SK-N-SH (cell line): ENCODE results near the gene DNAJC15. TPM values are rescaled to one million over a fixed set of nuclear protein-coding genes. Genes with fewer than 3 reads are reported as not detected.

Experiments
- CTCF ChIA-PET: fragments of 300-600, 350-600 bp; formaldehyde crosslinking; extraction: SDS; loops from one replicate; lab custom pipeline; 2021; lab: Yijun Ruan, JAX
- POLR2A ChIA-PET: fragments of 350-600 bp; sonication (Branson Sonifier 250); formaldehyde crosslinking; extraction: SDS; loops from one replicate; lab custom pipeline; 2020; ENCODE audit warnings: antibody characterized with exemption, inconsistent platforms; lab: Yijun Ruan, JAX
- DNase-seq: peaks from one replicate; pipeline ENCODE4 v3.0.0; 2012
- H2AFZ ChIP-seq: fragments of 200-600 bp; sonication (generic); 2 replicates; pipeline ENCODE4 v1.8.1; 2016; ENCODE audit warnings: antibody characterized with exemption, mild to moderate bottlenecking, low read depth
- H3F3A ChIP-seq: fragments of 200-600 bp; sonication (generic); replicated peaks from 2 replicates; pipeline ENCODE3; 2016; ENCODE audit warnings: antibody characterized with exemption, mild to moderate bottlenecking; ENCODE audit not compliant: insufficient read depth
- H3K27ac ChIP-seq, 2 experiments: fragments of 200-500 bp in 1 of 2; fragments of 200-600 bp in 1 of 2; sonication (Bioruptor generic) in 1 of 2; sonication (generic), shearing (Covaris generic) in 1 of 2; 2 replicates each; pipeline versions ENCODE4 v1.5.1 to v1.6.1; 2014 to 2016; ENCODE audit warnings: low read depth in 2 of 2, inconsistent platforms in 1 of 2, low read length in 1 of 2, mild to moderate bottlenecking in 1 of 2, mixed read lengths in 1 of 2
- H3K27me3 ChIP-seq: fragments of 200-600 bp; sonication (generic), shearing (Covaris generic); 2 replicates; pipeline ENCODE4 v1.6.1; 2016; ENCODE audit warnings: mixed run types; ENCODE audit not compliant: insufficient read depth
- H3K36me3 ChIP-seq, 2 experiments: fragments of 200-500 bp in 1 of 2; fragments of 200-600 bp in 1 of 2; sonication (Bioruptor generic) in 1 of 2; sonication (generic) in 1 of 2; replicated peaks in 1 of 2; 2 replicates each; pipeline versions ENCODE3 to v1.5.1; 2014 to 2016; ENCODE audit warnings: low read length in 1 of 2, mild to moderate bottlenecking in 1 of 2; ENCODE audit not compliant: insufficient read depth in 2 of 2, control insufficient read depth in 1 of 2
- H3K4me1 ChIP-seq, 2 experiments: fragments of 200-500 bp in 1 of 2; fragments of 200-600 bp in 1 of 2; sonication (Bioruptor generic) in 1 of 2; sonication (generic), shearing (Covaris generic) in 1 of 2; 2 replicates each; pipeline versions ENCODE4 v1.5.1 to v1.6.1; 2014 to 2016; ENCODE audit warnings: low read depth in 1 of 2, low read length in 1 of 2, mixed run types in 1 of 2; ENCODE audit not compliant: insufficient read depth in 2 of 2, control insufficient read depth in 1 of 2
- H3K4me2 ChIP-seq: fragments of 200-600 bp; sonication (generic), shearing (Covaris generic); 2 replicates; pipeline ENCODE4 v1.6.1; 2017; ENCODE audit warnings: mixed run types
- H3K4me3 ChIP-seq, 2 experiments: fragments of 200-500 bp in 1 of 2; fragments of 200-600 bp in 1 of 2; sonication (Bioruptor generic) in 1 of 2; sonication (generic), shearing (Covaris generic) in 1 of 2; 2 replicates each; pipeline versions ENCODE4 v1.5.1 to v1.8.1; 2014 to 2016; ENCODE audit warnings: low read depth in 2 of 2, inconsistent platforms in 1 of 2, low read length in 1 of 2, mild to moderate bottlenecking in 1 of 2, mixed read lengths in 1 of 2, moderate library complexity in 1 of 2
- H3K79me2 ChIP-seq: fragments of 200-600 bp; sonication (generic); 2 replicates; pipeline ENCODE4 v1.8.1; 2017; ENCODE audit warnings: mild to moderate bottlenecking; ENCODE audit not compliant: insufficient read depth
- H3K9ac ChIP-seq: fragments of 200-600 bp; sonication (generic); 2 replicates; pipeline ENCODE4 v1.6.1; 2017; ENCODE audit warnings: mixed run types
- H3K9me2 ChIP-seq: fragments of 200-600 bp; sonication (generic); 2 replicates; pipeline ENCODE4 v1.6.1; 2017; ENCODE audit warnings: mixed run types
- H3K9me3 ChIP-seq: fragments of 200-600 bp; sonication (generic); 2 replicates; pipeline ENCODE4 v1.6.1; 2017; ENCODE audit warnings: mixed run types, mild to moderate bottlenecking, moderate library complexity
- H4K20me1 ChIP-seq: fragments of 200-600 bp; sonication (generic); 2 replicates; pipeline ENCODE4 v1.6.1; 2017; ENCODE audit warnings: mild to moderate bottlenecking, mixed run types; ENCODE audit not compliant: insufficient read depth
- CTCF ChIP-seq: fragments of 200-600 bp; sonication (generic); IDR thresholded peaks from 2 replicates; pipeline ENCODE4 v1.6.1; 2017; ENCODE audit warnings: antibody characterized with exemption, mild to moderate bottlenecking, moderate library complexity
- FOXJ3 ChIP-seq: sonication (generic); formaldehyde crosslinking; IDR thresholded peaks from 2 replicates; pipeline ENCODE4 v1.5.1; 2020; ENCODE audit warnings: mild to moderate bottlenecking, missing genetic modification reagents
- FOXM1 ChIP-seq: IDR thresholded peaks from 2 replicates; pipeline ENCODE4 v1.4.0; 2012; ENCODE audit warnings: low read depth, mild to moderate bottlenecking
- JUND ChIP-seq: IDR thresholded peaks from 2 replicates; pipeline ENCODE4 v1.4.0; 2012
- MAX ChIP-seq: IDR thresholded peaks from 2 replicates; pipeline ENCODE4 v1.4.0; 2012; ENCODE audit warnings: low read depth
- MXI1 ChIP-seq: IDR thresholded peaks from 2 replicates; pipeline ENCODE4 v1.6.1; 2012; ENCODE audit warnings: mild to moderate bottlenecking, low read depth, low read length, improper control_type of control experiment
- NRF1 ChIP-seq: IDR thresholded peaks from 2 replicates; pipeline ENCODE4 v1.6.1; 2012; ENCODE audit warnings: low read depth, mild to moderate bottlenecking, low read length
- POLR2AphosphoS5 ChIP-seq: IDR thresholded peaks from 2 replicates; pipeline ENCODE4 v1.6.1; 2012; ENCODE audit warnings: low read depth, low read length
- RAD21 ChIP-seq: IDR thresholded peaks from 2 replicates; pipeline ENCODE4 v1.6.1; 2012; ENCODE audit warnings: mild to moderate bottlenecking, low read length
- RCOR1 ChIP-seq: fragments of 150-350 bp; IDR thresholded peaks from 2 replicates; pipeline ENCODE4 v1.6.1; 2017; ENCODE audit warnings: antibody characterized with exemption, low read length
- REST ChIP-seq: IDR thresholded peaks from 2 replicates; pipeline ENCODE4 v1.6.1; 2012; ENCODE audit warnings: mild to moderate bottlenecking, low read depth, low read length, moderate library complexity
- RFX5 ChIP-seq: IDR thresholded peaks from 2 replicates; pipeline ENCODE4 v1.6.1; 2012; ENCODE audit warnings: mild to moderate bottlenecking, improper control_type of control experiment, low read length
- RXRA ChIP-seq: IDR thresholded peaks from 2 replicates; pipeline ENCODE4 v1.4.0; 2012; ENCODE audit warnings: low read depth, mild to moderate bottlenecking, borderline replicate concordance
- SMC3 ChIP-seq: IDR thresholded peaks from 2 replicates; pipeline ENCODE4 v1.6.1; 2012; ENCODE audit warnings: low read depth, low read length, improper control_type of control experiment
- TCF12 ChIP-seq: IDR thresholded peaks from 2 replicates; pipeline ENCODE4 v1.4.0; 2012
- TEAD4 ChIP-seq: IDR thresholded peaks from 2 replicates; pipeline ENCODE4 v1.4.0; 2012; ENCODE audit warnings: mild to moderate bottlenecking, borderline replicate concordance; ENCODE audit not compliant: insufficient read depth
- USF2 ChIP-seq: fragments of 150-350 bp; IDR thresholded peaks from 2 replicates; pipeline ENCODE4 v1.6.1; 2017; ENCODE audit warnings: antibody characterized with exemption, low read length, low read depth, borderline replicate concordance
- WGBS: methylation state at CpG from one replicate; pipeline ENCODE4 v1.1.6; 2017; ENCODE audit warnings: low lambda C conversion rate; 5-methylcytosine and 5-hydroxymethylcytosine counted together
- polyA plus RNA-seq, 3 experiments: library from polyadenylated mRNA; depleted of rRNA; stranded (reverse); fragments of >200 nt; gene quantifications; 2 replicates each; pipeline ENCODE4 v1.2.3, GENCODE V29; 2012
- TF ChIP-seq, protein P1 (sequence below): IDR thresholded peaks from 2 replicates; pipeline ENCODE4; 2012

DNAJC15 gene
- polyA plus RNA-seq, 1 of the 3 experiments (the other 2 are of a cell fraction): 18.4 TPM

GRCh38 chr13:43020794-43021193, 2.6 kb upstream of the DNAJC15 start:
- WGBS: 83% methylated on average over 1 of the region's 1 CpG
- POLR2A ChIA-PET: no interaction called here
- Histone ChIP-seq H3K4me1 (peaks cover 0 to 8% of the 10 kb centered on the region in 2 experiments; a peak in 2 of 4 replicates), H3F3A (no peaks in the 10 kb centered on the region), H3K9me3 (no peaks in the 10 kb centered on the region), H3K27ac (no peak overlapping the region), H4K20me1 (no peaks in the 10 kb centered on the region), H2AFZ (no peak overlapping the region), H3K36me3 (no peaks in the 10 kb centered on the region), H3K27me3 (no peaks in the 10 kb centered on the region), H3K9ac (no peak overlapping the region), H3K4me3 (no peak overlapping the region), H3K4me2 (no peak overlapping the region), H3K9me2 (no peaks in the 10 kb centered on the region), H3K79me2 (peaks cover 20% of the 10 kb centered on the region; the same call in 1 of the 2 replicates)
- CTCF ChIA-PET: no interaction called here
- no peak for TF ChIP-seq RFX5
- no peak for TF ChIP-seq CTCF
- no peak for TF ChIP-seq FOXJ3 (CRISPR knock-in tag)
- TF ChIP-seq JUND: no peak
- no peak for TF ChIP-seq MAX
- no peak for TF ChIP-seq RAD21
- TF ChIP-seq, protein P1, sequence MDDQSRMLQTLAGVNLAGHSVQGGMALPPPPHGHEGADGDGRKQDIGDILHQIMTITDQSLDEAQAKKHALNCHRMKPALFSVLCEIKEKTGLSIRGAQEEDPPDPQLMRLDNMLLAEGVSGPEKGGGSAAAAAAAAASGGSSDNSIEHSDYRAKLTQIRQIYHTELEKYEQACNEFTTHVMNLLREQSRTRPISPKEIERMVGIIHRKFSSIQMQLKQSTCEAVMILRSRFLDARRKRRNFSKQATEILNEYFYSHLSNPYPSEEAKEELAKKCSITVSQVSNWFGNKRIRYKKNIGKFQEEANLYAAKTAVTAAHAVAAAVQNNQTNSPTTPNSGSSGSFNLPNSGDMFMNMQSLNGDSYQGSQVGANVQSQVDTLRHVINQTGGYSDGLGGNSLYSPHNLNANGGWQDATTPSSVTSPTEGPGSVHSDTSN: no peak
- no peak for TF ChIP-seq FOXM1
- TF ChIP-seq RXRA: no peak
- TF ChIP-seq MXI1: no peak
- TF ChIP-seq RCOR1: no peak
- no peak for TF ChIP-seq NRF1
- TF ChIP-seq TCF12: no peak
- no peak for TF ChIP-seq USF2
- no peak for TF ChIP-seq SMC3
- no peak for TF ChIP-seq REST
- TF ChIP-seq POLR2AphosphoS5: no peak
- no peak for TF ChIP-seq TEAD4
- no peak for DNase-seq
